MM.1S (cell line): Measurements from ENCODE around the gene MGST2.
"Not testable (repeated sequence)": the region's sequence is repeated elsewhere in the genome, so short reads cannot be mapped to it uniquely, and the experiment has no call there.

ENCODE experiments used
- DNase-seq: peaks from one replicate; pipeline ENCODE4 v3.0.0-alpha.2; 2015
- H2AFZ ChIP-seq: fragments of 300-600 bp; sonication (generic); 2 replicates; pipeline ENCODE4 v1.6.0; 2016; ENCODE audit warnings: antibody characterized with exemption, low read length
- H3F3A ChIP-seq: fragments of 300-600 bp; sonication (generic); 2 replicates; pipeline ENCODE4 v1.6.1; 2016; ENCODE audit warnings: mild to moderate bottlenecking, antibody characterized with exemption, low read length, moderate library complexity, mixed read lengths; ENCODE audit not compliant: insufficient read depth
- H3K27ac ChIP-seq: fragments of 300-600 bp; sonication (generic); 2 replicates; pipeline ENCODE4 v1.5.1; 2016; ENCODE audit warnings: mild to moderate bottlenecking, low read length
- H3K27me3 ChIP-seq: fragments of 300-600 bp; sonication (generic); replicated peaks from 2 replicates; pipeline ENCODE4 v1.6.0; 2016; ENCODE audit warnings: low read length; ENCODE audit not compliant: insufficient read depth
- H3K36me3 ChIP-seq: fragments of 300-600 bp; sonication (generic); replicated peaks from 2 replicates; pipeline ENCODE4 v1.6.1; 2016; ENCODE audit warnings: mild to moderate bottlenecking, low read length, mixed read lengths; ENCODE audit not compliant: insufficient read depth
- H3K4me1 ChIP-seq: fragments of 300-600 bp; sonication (generic); 2 replicates; pipeline ENCODE4 v1.6.1; 2016; ENCODE audit warnings: low read length, mixed read lengths
- H3K4me2 ChIP-seq: fragments of 300-600 bp; sonication (generic); 2 replicates; pipeline ENCODE4 v1.6.0; 2016; ENCODE audit warnings: low read depth, low read length
- H3K4me3 ChIP-seq: fragments of 300-600 bp; sonication (generic); 2 replicates; pipeline ENCODE4 v1.5.1; 2016; ENCODE audit warnings: low read length, mixed read lengths
- H3K79me2 ChIP-seq: fragments of 300-600 bp; sonication (generic); 2 replicates; pipeline ENCODE4 v1.6.1; 2016; ENCODE audit warnings: mixed run types, low read length, mixed read lengths
- H3K9ac ChIP-seq: fragments of 300-600 bp; sonication (generic); 2 replicates; pipeline ENCODE4 v1.6.1; 2016; ENCODE audit warnings: low read length, mixed read lengths
- H3K9me2 ChIP-seq: fragments of 300-600 bp; sonication (generic); replicated peaks from 2 replicates; pipeline ENCODE4 v1.6.1; 2016; ENCODE audit warnings: mild to moderate bottlenecking, low read length, mixed read lengths; ENCODE audit not compliant: insufficient read depth
- H3K9me3 ChIP-seq: fragments of 300-600 bp; sonication (generic); replicated peaks from 2 replicates; pipeline ENCODE4 v1.6.1; 2016; ENCODE audit warnings: mild to moderate bottlenecking, low read length, mixed read lengths; ENCODE audit not compliant: insufficient read depth
- H4K20me1 ChIP-seq: fragments of 300-600 bp; sonication (generic); 2 replicates; pipeline ENCODE4 v1.6.1; 2016; ENCODE audit warnings: mild to moderate bottlenecking, low read length, moderate library complexity, mixed read lengths; ENCODE audit not compliant: insufficient read depth
- CTCF ChIP-seq: fragments of 300-600 bp; sonication (generic); IDR thresholded peaks from 2 replicates; pipeline ENCODE4 v1.5.1; 2016; ENCODE audit warnings: antibody characterized with exemption, low read length, mixed read lengths
- EZH2 ChIP-seq: fragments of 300-600 bp; sonication (generic); optimal IDR thresholded peaks from 2 replicates; pipeline ENCODE3; 2017; ENCODE audit warnings: low read depth, mild to moderate bottlenecking, antibody characterized with exemption, low read length, mixed read lengths
- EZH2phosphoT487 ChIP-seq: fragments of 300-600 bp; sonication (generic); IDR thresholded peaks from 2 replicates; pipeline ENCODE4 v1.6.1; 2018; ENCODE audit warnings: antibody characterized with exemption, low read length

Gene MGST2

GRCh38 chr4:139633195-139633594, 32.4 kb upstream of the MGST2 start:
- Histone ChIP-seq H4K20me1 (no peaks in the 10 kb centered on the region), H3K9me3 (no peaks in the 10 kb centered on the region), H3K27me3 (no peaks in the 10 kb centered on the region), H3K36me3 (no peaks in the 10 kb centered on the region), H2AFZ (no peak overlapping the region), H3K79me2 (no peaks in the 10 kb centered on the region), H3K4me1 (no peaks in the 10 kb centered on the region), H3K4me3 (no peak overlapping the region), H3K4me2 (no peak overlapping the region), H3K27ac (no peak overlapping the region), H3K9ac (no peak overlapping the region), H3F3A (no peaks in the 10 kb centered on the region), H3K9me2 (no peaks in the 10 kb centered on the region)
- DNase-seq, result no peak
- no peak for TF ChIP-seq CTCF
- no peak for TF ChIP-seq EZH2phosphoT487
- no peak for TF ChIP-seq EZH2

- no peak overlapping the region for H3K27ac ChIP-seq
- no peaks in the 10 kb centered on the region for H3K36me3 ChIP-seq
- no peaks in the 10 kb centered on the region for H3K9me3 ChIP-seq
- no peak for DNase-seq
- no peak overlapping the region for H2AFZ ChIP-seq
- H3K4me1 ChIP-seq, result no peaks in the 10 kb centered on the region
- no peaks in the 10 kb centered on the region for H3K9me2 ChIP-seq
- no peaks in the 10 kb centered on the region for H4K20me1 ChIP-seq
- H3F3A ChIP-seq, result no peaks in the 10 kb centered on the region
- no peak overlapping the region for H3K4me2 ChIP-seq
- no peak overlapping the region for H3K9ac ChIP-seq
- H3K27me3 ChIP-seq, result no peaks in the 10 kb centered on the region
- no peaks in the 10 kb centered on the region for H3K79me2 ChIP-seq
- TF ChIP-seq CTCF (peak; percentile 13), EZH2 (no peak)
- H3K4me3 ChIP-seq, result no peak overlapping the region
Observed at GRCh38 chr4:139633661-139634060, 32.0 kb upstream of the MGST2 start.

GRCh38 chr4:139635966-139636365, 29.7 kb upstream of the MGST2 start:
- no peaks in the 10 kb centered on the region for H3F3A ChIP-seq

GRCh38 chr4:139638306-139638705, 27.3 kb upstream of the MGST2 start:
- not testable (repeated sequence) for H3K4me2 ChIP-seq, H3K4me3 ChIP-seq, H3F3A ChIP-seq, H3K36me3 ChIP-seq, DNase-seq, H3K4me1 ChIP-seq, H3K9me3 ChIP-seq, H3K79me2 ChIP-seq, H3K9me2 ChIP-seq, H3K27ac ChIP-seq, H2AFZ ChIP-seq, H3K27me3 ChIP-seq, H4K20me1 ChIP-seq, H3K9ac ChIP-seq

More at GRCh38 chr4:139635966-139636365, 29.7 kb upstream of the MGST2 start:
- Histone ChIP-seq H3K36me3 (no peaks in the 10 kb centered on the region), H3K79me2 (no peaks in the 10 kb centered on the region), H3K4me1 (no peaks in the 10 kb centered on the region), H3K9me3 (no peaks in the 10 kb centered on the region), H3K27ac (no peak overlapping the region), H3K9ac (no peak overlapping the region), H4K20me1 (no peaks in the 10 kb centered on the region), H3K4me3 (no peak overlapping the region), H2AFZ (no peak overlapping the region), H3K9me2 (no peaks in the 10 kb centered on the region), H3K4me2 (no peak overlapping the region), H3K27me3 (no peaks in the 10 kb centered on the region)
- no peak for DNase-seq
- TF ChIP-seq CTCF (no peak), EZH2 (no peak), EZH2phosphoT487 (no peak)
